AG04449 (cell line): Measurements from ENCODE around the gene NHERF1.

ENCODE experiments used
- CTCF ChIA-PET: fragments of 350-600 bp; formaldehyde crosslinking; extraction: SDS; loops from one replicate; lab custom pipeline; 2021; ENCODE audit warnings: antibody characterized with exemption; lab: Yijun Ruan, JAX
- POLR2A ChIA-PET: fragments of 400-600, 350-600 bp; formaldehyde crosslinking; extraction: SDS; loops from one replicate; lab custom pipeline; 2020; ENCODE audit warnings: antibody characterized with exemption, inconsistent platforms; lab: Yijun Ruan, JAX
- DNase-seq: peaks from one replicate; pipeline ENCODE4 v3.0.0-alpha.2; 2010; ENCODE audit warnings: low read depth, low spot score
- H3K4me3 ChIP-seq: 2 replicates; pipeline ENCODE4 v1.5.1; 2011; ENCODE audit warnings: low read depth, mild to moderate bottlenecking, control low read depth, low read length
- TF ChIP-seq, protein P1 (sequence below): IDR thresholded peaks from one replicate; pipeline ENCODE4 v1.5.1; 2011; ENCODE audit warnings: mild to moderate bottlenecking, moderate library complexity, low read length, control low read depth, inconsistent platforms; ENCODE audit not compliant: insufficient read depth; ENCODE audit errors: missing control alignments

Gene NHERF1

GRCh38 chr17:74772053-74772452 is 23.6 kb downstream of the NHERF1 start:
- H3K4me3 ChIP-seq = no peak overlapping the region
- ChIA-PET CTCF (interaction anchor here (1.4 to 11.5 kb wide), 11 partner anchors 9 to 115 kb away, joined by 4 to 159 read pairs (median 13); no protein-coding TSS in a partner anchor), POLR2A (no interaction called here)
- DNase-seq = no peak
- TF ChIP-seq, protein P1, sequence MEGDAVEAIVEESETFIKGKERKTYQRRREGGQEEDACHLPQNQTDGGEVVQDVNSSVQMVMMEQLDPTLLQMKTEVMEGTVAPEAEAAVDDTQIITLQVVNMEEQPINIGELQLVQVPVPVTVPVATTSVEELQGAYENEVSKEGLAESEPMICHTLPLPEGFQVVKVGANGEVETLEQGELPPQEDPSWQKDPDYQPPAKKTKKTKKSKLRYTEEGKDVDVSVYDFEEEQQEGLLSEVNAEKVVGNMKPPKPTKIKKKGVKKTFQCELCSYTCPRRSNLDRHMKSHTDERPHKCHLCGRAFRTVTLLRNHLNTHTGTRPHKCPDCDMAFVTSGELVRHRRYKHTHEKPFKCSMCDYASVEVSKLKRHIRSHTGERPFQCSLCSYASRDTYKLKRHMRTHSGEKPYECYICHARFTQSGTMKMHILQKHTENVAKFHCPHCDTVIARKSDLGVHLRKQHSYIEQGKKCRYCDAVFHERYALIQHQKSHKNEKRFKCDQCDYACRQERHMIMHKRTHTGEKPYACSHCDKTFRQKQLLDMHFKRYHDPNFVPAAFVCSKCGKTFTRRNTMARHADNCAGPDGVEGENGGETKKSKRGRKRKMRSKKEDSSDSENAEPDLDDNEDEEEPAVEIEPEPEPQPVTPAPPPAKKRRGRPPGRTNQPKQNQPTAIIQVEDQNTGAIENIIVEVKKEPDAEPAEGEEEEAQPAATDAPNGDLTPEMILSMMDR = no peak

DNA sequence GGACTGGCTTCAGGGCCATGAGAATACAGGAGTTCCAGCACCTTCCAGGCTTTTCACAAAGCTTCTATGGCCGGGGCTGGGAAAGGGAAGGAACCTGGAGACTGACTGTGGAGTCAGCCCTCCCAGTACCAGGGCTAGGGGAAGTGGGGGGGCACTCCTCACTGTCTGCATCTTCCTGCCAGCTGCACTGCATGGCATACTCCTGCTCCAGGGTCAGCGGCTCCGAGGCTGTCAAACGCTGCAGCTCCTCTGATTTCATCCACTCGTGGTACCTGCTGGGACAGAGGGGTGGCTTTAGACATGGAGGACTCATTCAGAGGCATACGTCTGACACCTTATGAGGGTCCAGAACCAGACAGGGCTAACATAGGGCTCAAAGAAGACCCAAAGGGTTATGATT is 25.0 kb downstream of the NHERF1 start:
- ChIA-PET POLR2A (interaction anchor here (0.6 to 1.2 kb wide), 4 partner anchors 13 to 1016 kb away, joined by 3 to 4 read pairs (median 3); no protein-coding TSS in a partner anchor), CTCF (interaction anchor here (1.3 to 11.5 kb wide), 8 partner anchors 11 to 117 kb away, joined by 4 to 159 read pairs (median 19); no protein-coding TSS in a partner anchor)
- no peak for DNase-seq
- TF ChIP-seq, protein P1 = no peak
- H3K4me3 ChIP-seq = no peak overlapping the region

GRCh38 chr17:74773871-74774286 is 25.5 kb downstream of the NHERF1 start:
- H3K4me3 ChIP-seq = no peak overlapping the region; the same call in 1 of the 2 replicates
- CTCF ChIA-PET = interaction anchor here (1.3 to 11.5 kb wide), 7 partner anchors 11 to 117 kb away, joined by 4 to 159 read pairs (median 11); no protein-coding TSS in a partner anchor
- POLR2A ChIA-PET = interaction anchor here (1.0 to 1.2 kb wide), 3 partner anchors 14 to 99 kb away, joined by 3 to 4 read pairs (median 3); no protein-coding TSS in a partner anchor
- peak; percentile 14 for DNase-seq
- TF ChIP-seq, protein P1 = no peak

GRCh38 chr17:74775409-74776043 is 27.1 kb downstream of the NHERF1 start:
- ChIA-PET POLR2A (interaction anchor here (1.2 to 1.8 kb wide), 3 partner anchors 7 to 98 kb away, joined by 4 to 6 read pairs (median 6); partner anchors contain the start of gene FDXR), CTCF (interaction anchor here (1.0 to 11.5 kb wide), 6 partner anchors 15 to 89 kb away, joined by 3 to 159 read pairs (median 50); no protein-coding TSS in a partner anchor)
- H3K4me3 ChIP-seq = peak overlapping the region; percentile 98
- TF ChIP-seq, protein P1 = no peak
- DNase-seq = no peak

GRCh38 chr17:74776044-74776962 is 27.9 kb downstream of the NHERF1 start, which contains the start of gene NAT9:
Gene NAT9, minus strand, starts transcription at chr17:74776345. Its CDS starts 647 bp downstream, at chr17:74775698.
- DNase-seq = peak; percentile 34
- CTCF ChIA-PET = interaction anchor here (1.0 to 11.5 kb wide), 10 partner anchors 10 to 182 kb away, joined by 3 to 159 read pairs (median 4); no protein-coding TSS in a partner anchor
- POLR2A ChIA-PET = interaction anchor here (0.6 to 1.8 kb wide), 9 partner anchors 8 to 429 kb away, joined by 3 to 6 read pairs (median 4); partner anchors contain the start of genes FDXR and NUP85
- TF ChIP-seq, protein P1 = no peak
- peak within 1 kb of the TSS; percentile 98 for H3K4me3 ChIP-seq
